Testis (tissue), 2 donors: ENCODE results near the gene SDC1.

Experiments used
- POLR2A ChIP-seq: fragments of 450-650 bp; IDR thresholded peaks from one replicate; pipeline ENCODE4 v1.6.1; 2017; ENCODE audit warnings: antibody characterized with exemption, mild to moderate bottlenecking, moderate library complexity
- TF ChIP-seq, protein P1 (sequence below), 3 experiments: fragments of 450-650 bp in 2 of 3; fragments of 200-600 bp in 1 of 3; sonication (generic) in 1 of 3; IDR thresholded peaks; one replicate each; pipeline ENCODE4 v1.5.1; 2016 to 2019; ENCODE audit warnings: antibody characterized with exemption in 3 of 3, mild to moderate bottlenecking in 2 of 3, moderate library complexity in 1 of 3

DNA sequence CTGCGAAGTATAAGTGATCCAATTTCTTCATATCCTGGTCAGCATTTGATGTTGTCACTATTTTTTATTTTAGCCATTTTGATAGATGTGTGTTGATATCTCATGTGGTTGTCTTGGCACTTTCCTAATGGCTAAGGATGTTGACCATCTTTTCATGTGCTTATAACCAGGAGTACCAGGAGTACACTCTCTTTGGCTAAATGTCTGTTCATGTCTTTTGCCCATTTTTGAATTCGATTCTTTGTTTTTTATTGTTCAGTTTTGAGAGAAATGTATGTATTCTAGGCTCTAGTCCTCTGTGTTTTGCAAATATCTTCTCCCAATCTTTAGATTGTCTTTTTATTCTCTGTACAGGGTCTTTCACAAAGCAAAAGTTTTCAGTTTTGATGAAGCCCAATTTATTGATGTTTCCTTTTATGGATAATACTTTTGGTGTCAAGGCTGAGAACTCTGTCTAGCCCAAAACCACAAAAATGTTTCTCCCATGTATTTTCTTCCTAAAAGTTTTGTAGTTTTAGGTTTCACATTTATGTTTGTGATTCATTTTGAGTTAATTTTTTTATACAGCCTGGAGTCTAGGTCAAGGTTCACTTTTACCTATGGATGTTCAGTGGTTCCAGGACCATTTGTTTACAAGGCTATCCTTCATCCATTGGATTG, 65.4 kb downstream of the SDC1 start:
- TF ChIP-seq, protein P1, sequence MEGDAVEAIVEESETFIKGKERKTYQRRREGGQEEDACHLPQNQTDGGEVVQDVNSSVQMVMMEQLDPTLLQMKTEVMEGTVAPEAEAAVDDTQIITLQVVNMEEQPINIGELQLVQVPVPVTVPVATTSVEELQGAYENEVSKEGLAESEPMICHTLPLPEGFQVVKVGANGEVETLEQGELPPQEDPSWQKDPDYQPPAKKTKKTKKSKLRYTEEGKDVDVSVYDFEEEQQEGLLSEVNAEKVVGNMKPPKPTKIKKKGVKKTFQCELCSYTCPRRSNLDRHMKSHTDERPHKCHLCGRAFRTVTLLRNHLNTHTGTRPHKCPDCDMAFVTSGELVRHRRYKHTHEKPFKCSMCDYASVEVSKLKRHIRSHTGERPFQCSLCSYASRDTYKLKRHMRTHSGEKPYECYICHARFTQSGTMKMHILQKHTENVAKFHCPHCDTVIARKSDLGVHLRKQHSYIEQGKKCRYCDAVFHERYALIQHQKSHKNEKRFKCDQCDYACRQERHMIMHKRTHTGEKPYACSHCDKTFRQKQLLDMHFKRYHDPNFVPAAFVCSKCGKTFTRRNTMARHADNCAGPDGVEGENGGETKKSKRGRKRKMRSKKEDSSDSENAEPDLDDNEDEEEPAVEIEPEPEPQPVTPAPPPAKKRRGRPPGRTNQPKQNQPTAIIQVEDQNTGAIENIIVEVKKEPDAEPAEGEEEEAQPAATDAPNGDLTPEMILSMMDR (IDR thresholded peaks at IDR 0.05), result no peak
- TF ChIP-seq POLR2A, result no peak
